Peyer's patch (tissue), 4 donors: ENCODE measurements around the gene GORASP1.

Experiments
- CTCF ChIP-seq, 6 experiments: fragments of 450-650 bp in 4 of 6; fragments of 200-600 bp in 2 of 6; sonication (generic) in 1 of 6; IDR thresholded peaks; one replicate each; pipeline ENCODE4 v1.5.1; 2017 to 2019; ENCODE audit warnings: antibody characterized with exemption in 6 of 6, mild to moderate bottlenecking in 3 of 6, moderate library complexity in 1 of 6
- POLR2A ChIP-seq, 2 donors: fragments of 450-650 bp; IDR thresholded peaks; one replicate each; pipeline ENCODE4 v1.5.1; 2017; ENCODE audit warnings: antibody characterized with exemption in 2 of 2, mild to moderate bottlenecking in 2 of 2, moderate library complexity in 2 of 2

- TF ChIP-seq CTCF (IDR thresholded peaks at IDR 0.05): no peak
- TF ChIP-seq POLR2A (IDR thresholded peaks at IDR 0.05): no peak
Measured at GRCh38 chr3:39113291-39113690, 5.9 kb upstream of the GORASP1 start.
